A673 (cell line): ENCODE data around the gene ADO.

ENCODE experiments used
- EZH2 ChIP-seq: fragments of 200-600 bp; sonication (generic); IDR thresholded peaks from 2 replicates; pipeline ENCODE4 v1.6.1; 2017; ENCODE audit warnings: borderline replicate concordance, low read depth, mild to moderate bottlenecking, mixed read lengths, antibody characterized with exemption, low read length; ENCODE audit not compliant: poor library complexity, severe bottlenecking
- TF ChIP-seq, protein P1 (sequence below): fragments of 300-800, 200-600 bp; sonication (generic); conservative IDR thresholded peaks from 2 replicates; pipeline ENCODE4 v1.5.1; 2017; ENCODE audit warnings: low read depth, mild to moderate bottlenecking, antibody characterized with exemption, low read length, moderate library complexity, mixed read lengths

DNA sequence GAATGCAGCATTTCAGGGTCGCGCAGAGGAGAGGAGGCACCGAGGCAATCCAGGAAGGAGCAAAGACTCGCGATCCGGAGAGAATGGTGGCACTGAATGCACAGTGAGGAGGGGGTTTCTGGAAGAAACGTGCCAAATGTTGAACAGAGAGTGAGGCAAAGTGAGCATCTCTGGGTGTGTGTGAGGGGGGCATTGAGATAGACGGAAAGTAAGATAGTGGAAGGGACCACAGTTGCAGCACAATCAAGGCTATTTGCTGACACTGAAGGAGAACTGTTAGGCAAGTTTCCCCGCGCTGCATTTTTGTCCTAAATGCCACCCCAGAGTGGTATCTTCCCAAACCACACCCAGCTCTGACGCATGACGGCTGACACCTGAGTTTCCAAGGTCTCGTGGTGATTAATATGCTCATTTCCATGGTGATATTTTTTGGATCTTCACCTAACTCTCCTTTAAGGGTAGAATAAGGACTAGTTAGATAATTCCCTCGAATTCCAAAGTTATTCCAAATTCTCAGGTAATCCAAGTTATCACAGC lies 14.4 kb upstream of the ADO start:
- TF ChIP-seq, protein P1, sequence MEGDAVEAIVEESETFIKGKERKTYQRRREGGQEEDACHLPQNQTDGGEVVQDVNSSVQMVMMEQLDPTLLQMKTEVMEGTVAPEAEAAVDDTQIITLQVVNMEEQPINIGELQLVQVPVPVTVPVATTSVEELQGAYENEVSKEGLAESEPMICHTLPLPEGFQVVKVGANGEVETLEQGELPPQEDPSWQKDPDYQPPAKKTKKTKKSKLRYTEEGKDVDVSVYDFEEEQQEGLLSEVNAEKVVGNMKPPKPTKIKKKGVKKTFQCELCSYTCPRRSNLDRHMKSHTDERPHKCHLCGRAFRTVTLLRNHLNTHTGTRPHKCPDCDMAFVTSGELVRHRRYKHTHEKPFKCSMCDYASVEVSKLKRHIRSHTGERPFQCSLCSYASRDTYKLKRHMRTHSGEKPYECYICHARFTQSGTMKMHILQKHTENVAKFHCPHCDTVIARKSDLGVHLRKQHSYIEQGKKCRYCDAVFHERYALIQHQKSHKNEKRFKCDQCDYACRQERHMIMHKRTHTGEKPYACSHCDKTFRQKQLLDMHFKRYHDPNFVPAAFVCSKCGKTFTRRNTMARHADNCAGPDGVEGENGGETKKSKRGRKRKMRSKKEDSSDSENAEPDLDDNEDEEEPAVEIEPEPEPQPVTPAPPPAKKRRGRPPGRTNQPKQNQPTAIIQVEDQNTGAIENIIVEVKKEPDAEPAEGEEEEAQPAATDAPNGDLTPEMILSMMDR, result no peak
- no peak for TF ChIP-seq EZH2
